MM.1S (cell line): ENCODE results near the gene PPM1M.

ENCODE experiments used
- DNase-seq: peaks from one replicate; pipeline ENCODE4 v3.0.0-alpha.2; 2015
- H2AFZ ChIP-seq: fragments of 300-600 bp; sonication (generic); 2 replicates; pipeline ENCODE4 v1.6.0; 2016; ENCODE audit warnings: antibody characterized with exemption, low read length
- H3F3A ChIP-seq: fragments of 300-600 bp; sonication (generic); 2 replicates; pipeline ENCODE4 v1.6.1; 2016; ENCODE audit warnings: mild to moderate bottlenecking, antibody characterized with exemption, low read length, moderate library complexity, mixed read lengths; ENCODE audit not compliant: insufficient read depth
- H3K27ac ChIP-seq: fragments of 300-600 bp; sonication (generic); 2 replicates; pipeline ENCODE4 v1.5.1; 2016; ENCODE audit warnings: mild to moderate bottlenecking, low read length
- H3K27me3 ChIP-seq: fragments of 300-600 bp; sonication (generic); replicated peaks from 2 replicates; pipeline ENCODE4 v1.6.0; 2016; ENCODE audit warnings: low read length; ENCODE audit not compliant: insufficient read depth
- H3K36me3 ChIP-seq: fragments of 300-600 bp; sonication (generic); replicated peaks from 2 replicates; pipeline ENCODE4 v1.6.1; 2016; ENCODE audit warnings: mild to moderate bottlenecking, low read length, mixed read lengths; ENCODE audit not compliant: insufficient read depth
- H3K4me1 ChIP-seq: fragments of 300-600 bp; sonication (generic); 2 replicates; pipeline ENCODE4 v1.6.1; 2016; ENCODE audit warnings: low read length, mixed read lengths
- H3K4me2 ChIP-seq: fragments of 300-600 bp; sonication (generic); 2 replicates; pipeline ENCODE4 v1.6.0; 2016; ENCODE audit warnings: low read depth, low read length
- H3K4me3 ChIP-seq: fragments of 300-600 bp; sonication (generic); 2 replicates; pipeline ENCODE4 v1.5.1; 2016; ENCODE audit warnings: low read length, mixed read lengths
- H3K79me2 ChIP-seq: fragments of 300-600 bp; sonication (generic); 2 replicates; pipeline ENCODE4 v1.6.1; 2016; ENCODE audit warnings: mixed run types, low read length, mixed read lengths
- H3K9ac ChIP-seq: fragments of 300-600 bp; sonication (generic); 2 replicates; pipeline ENCODE4 v1.6.1; 2016; ENCODE audit warnings: low read length, mixed read lengths
- H3K9me2 ChIP-seq: fragments of 300-600 bp; sonication (generic); replicated peaks from 2 replicates; pipeline ENCODE4 v1.6.1; 2016; ENCODE audit warnings: mild to moderate bottlenecking, low read length, mixed read lengths; ENCODE audit not compliant: insufficient read depth
- H3K9me3 ChIP-seq: fragments of 300-600 bp; sonication (generic); replicated peaks from 2 replicates; pipeline ENCODE4 v1.6.1; 2016; ENCODE audit warnings: mild to moderate bottlenecking, low read length, mixed read lengths; ENCODE audit not compliant: insufficient read depth
- H4K20me1 ChIP-seq: fragments of 300-600 bp; sonication (generic); 2 replicates; pipeline ENCODE4 v1.6.1; 2016; ENCODE audit warnings: mild to moderate bottlenecking, low read length, moderate library complexity, mixed read lengths; ENCODE audit not compliant: insufficient read depth
- EZH2 ChIP-seq: fragments of 300-600 bp; sonication (generic); optimal IDR thresholded peaks from 2 replicates; pipeline ENCODE3; 2017; ENCODE audit warnings: low read depth, mild to moderate bottlenecking, antibody characterized with exemption, low read length, mixed read lengths
- EZH2phosphoT487 ChIP-seq: fragments of 300-600 bp; sonication (generic); IDR thresholded peaks from 2 replicates; pipeline ENCODE4 v1.6.1; 2018; ENCODE audit warnings: antibody characterized with exemption, low read length
- TF ChIP-seq, protein P1 (sequence below): fragments of 300-600 bp; sonication (generic); IDR thresholded peaks from 2 replicates; pipeline ENCODE4 v1.5.1; 2016; ENCODE audit warnings: antibody characterized with exemption, low read length, mixed read lengths

Gene PPM1M

DNA sequence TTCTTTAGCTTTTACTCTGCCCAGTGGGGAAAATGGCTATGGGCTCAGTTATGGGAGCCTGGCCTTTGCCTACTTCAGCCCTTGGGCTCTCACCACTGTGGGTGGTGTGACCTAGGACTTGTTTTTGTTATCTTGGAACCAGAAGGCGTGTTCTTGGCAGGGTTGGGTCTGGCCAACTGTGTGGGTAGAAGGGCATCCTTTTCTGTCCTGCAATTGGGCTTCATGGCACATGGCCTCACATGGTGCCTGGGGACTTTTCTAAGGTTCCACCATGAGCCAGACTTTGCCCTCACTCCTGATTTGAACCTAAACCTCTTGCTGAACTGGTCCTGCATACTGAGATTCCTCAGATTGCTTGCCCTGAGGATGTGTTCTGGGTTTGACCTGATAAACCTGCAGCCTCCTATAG is 43.8 kb downstream of the PPM1M start:
- no peak overlapping the region for H2AFZ ChIP-seq
- H3K4me2 ChIP-seq = no peak overlapping the region
- no peaks in the 10 kb centered on the region for H3K36me3 ChIP-seq
- H3K27me3 ChIP-seq = no peaks in the 10 kb centered on the region
- no peak overlapping the region for H3K27ac ChIP-seq
- no peak overlapping the region for H3K9ac ChIP-seq
- H3K9me2 ChIP-seq = no peaks in the 10 kb centered on the region
- H3K4me1 ChIP-seq = peaks cover 10% of the 10 kb centered on the region; the same call in 1 of the 2 replicates
- H3F3A ChIP-seq = peaks cover 14% of the 10 kb centered on the region; the same call in 1 of the 2 replicates
- H3K4me3 ChIP-seq = no peak overlapping the region
- H3K9me3 ChIP-seq = no peaks in the 10 kb centered on the region
- H3K79me2 ChIP-seq = peaks cover 20% of the 10 kb centered on the region
- no peak for DNase-seq
- TF ChIP-seq, protein P1, sequence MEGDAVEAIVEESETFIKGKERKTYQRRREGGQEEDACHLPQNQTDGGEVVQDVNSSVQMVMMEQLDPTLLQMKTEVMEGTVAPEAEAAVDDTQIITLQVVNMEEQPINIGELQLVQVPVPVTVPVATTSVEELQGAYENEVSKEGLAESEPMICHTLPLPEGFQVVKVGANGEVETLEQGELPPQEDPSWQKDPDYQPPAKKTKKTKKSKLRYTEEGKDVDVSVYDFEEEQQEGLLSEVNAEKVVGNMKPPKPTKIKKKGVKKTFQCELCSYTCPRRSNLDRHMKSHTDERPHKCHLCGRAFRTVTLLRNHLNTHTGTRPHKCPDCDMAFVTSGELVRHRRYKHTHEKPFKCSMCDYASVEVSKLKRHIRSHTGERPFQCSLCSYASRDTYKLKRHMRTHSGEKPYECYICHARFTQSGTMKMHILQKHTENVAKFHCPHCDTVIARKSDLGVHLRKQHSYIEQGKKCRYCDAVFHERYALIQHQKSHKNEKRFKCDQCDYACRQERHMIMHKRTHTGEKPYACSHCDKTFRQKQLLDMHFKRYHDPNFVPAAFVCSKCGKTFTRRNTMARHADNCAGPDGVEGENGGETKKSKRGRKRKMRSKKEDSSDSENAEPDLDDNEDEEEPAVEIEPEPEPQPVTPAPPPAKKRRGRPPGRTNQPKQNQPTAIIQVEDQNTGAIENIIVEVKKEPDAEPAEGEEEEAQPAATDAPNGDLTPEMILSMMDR = no peak
- no peak for TF ChIP-seq EZH2
- TF ChIP-seq EZH2phosphoT487 = no peak
- no peaks in the 10 kb centered on the region for H4K20me1 ChIP-seq

DNA sequence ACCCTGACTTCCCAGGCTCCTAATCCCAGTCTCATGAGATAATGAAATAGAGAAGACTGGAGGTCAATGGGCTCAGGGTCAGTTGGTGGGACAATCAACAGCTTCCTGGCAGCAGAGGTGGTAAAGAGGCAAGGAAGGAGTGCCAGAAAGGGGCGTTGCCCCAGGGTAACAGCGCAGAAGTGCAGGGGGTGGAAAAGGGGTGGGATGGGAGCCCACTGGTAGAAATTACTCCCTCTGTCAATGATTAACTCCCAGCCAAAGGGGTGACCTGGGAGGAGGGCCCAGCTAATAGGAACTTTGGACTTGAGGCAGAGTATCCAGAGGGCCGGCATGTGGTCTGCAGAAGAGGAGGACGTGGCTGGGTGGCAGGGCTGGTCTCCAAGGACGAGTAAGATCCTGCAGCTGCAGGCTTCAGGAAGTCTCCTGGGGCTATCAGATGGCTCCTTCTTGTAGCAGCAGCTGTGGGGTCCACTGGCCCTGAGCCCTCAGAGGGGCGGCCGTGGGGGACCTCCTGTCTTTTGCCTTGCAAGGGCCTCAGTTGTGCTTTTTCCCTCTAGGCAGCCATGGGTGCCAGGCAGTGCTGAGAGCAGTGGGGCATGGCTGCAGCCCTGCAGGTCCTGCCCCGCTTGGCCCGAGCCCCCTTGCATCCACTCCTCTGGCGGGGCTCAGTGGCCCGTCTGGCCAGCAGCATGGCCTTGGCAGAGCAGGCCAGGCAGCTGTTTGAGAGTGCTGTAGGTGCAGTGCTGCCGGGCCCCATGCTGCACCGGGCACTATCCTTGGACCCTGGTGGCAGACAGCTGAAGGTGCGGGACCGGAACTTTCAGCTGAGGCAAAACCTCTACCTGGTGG is 44.4 kb downstream of the PPM1M start:
- no peak for DNase-seq
- TF ChIP-seq, protein P1 = no peak
- TF ChIP-seq EZH2 (no peak), EZH2phosphoT487 (no peak)
- Histone ChIP-seq H3K4me2 (no peak overlapping the region), H3K9me3 (no peaks in the 10 kb centered on the region), H3K27ac (no peak overlapping the region), H3K9me2 (no peaks in the 10 kb centered on the region), H3F3A (peaks cover 14% of the 10 kb centered on the region; the same call in 1 of the 2 replicates), H3K4me3 (no peak overlapping the region), H2AFZ (no peak overlapping the region), H3K79me2 (peaks cover 20% of the 10 kb centered on the region), H3K4me1 (peaks cover 10% of the 10 kb centered on the region; the same call in 1 of the 2 replicates), H3K27me3 (no peaks in the 10 kb centered on the region), H3K9ac (no peak overlapping the region), H3K36me3 (no peaks in the 10 kb centered on the region), H4K20me1 (no peaks in the 10 kb centered on the region)

DNA sequence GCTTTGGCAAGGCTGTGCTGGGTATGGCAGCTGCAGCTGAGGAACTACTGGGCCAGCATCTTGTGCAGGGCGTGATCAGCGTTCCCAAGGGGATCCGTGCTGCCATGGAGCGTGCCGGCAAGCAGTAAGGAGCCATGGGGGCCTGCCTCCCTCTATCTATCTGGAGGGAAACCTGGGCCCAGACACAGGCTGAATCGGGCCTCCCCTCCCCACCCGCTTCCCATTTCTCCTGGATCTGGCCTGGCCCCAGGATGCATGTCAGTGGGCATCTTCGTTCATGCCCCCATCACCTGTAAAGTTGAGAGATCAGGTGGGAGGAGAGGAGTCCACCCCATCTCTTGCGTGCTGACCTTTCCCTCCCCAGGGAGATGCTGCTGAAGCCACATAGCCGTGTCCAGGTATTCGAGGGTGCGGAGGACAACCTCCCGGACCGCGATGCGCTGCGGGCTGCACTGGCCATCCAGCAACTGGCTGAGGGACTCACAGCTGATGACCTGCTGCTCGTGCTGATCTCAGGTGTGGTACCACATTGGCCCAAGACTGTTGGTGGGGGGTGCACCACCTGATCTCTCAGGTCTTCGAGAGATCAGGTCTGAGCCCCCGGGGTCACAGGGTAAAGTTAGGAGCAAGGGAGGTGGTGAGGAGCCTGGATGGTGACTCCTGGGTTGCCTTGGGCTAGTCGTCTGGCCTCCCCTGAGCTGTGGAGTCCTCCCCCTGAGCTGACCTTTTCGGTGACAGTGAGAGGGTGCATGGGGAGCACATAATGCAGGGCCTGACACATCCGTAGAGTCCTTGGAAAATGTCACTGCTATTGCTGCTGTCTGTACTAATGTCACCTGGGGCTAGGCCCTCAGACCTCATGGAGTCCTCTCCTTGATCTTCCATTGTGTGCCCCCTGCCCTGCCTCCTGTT is 45.3 kb downstream of the PPM1M start:
- Histone ChIP-seq H3K9ac (no peak overlapping the region), H3K27me3 (no peaks in the 10 kb centered on the region), H3K36me3 (no peaks in the 10 kb centered on the region), H3F3A (peaks cover 14% of the 10 kb centered on the region; the same call in 1 of the 2 replicates), H3K4me1 (peaks cover 10% of the 10 kb centered on the region; the same call in 1 of the 2 replicates), H3K9me2 (no peaks in the 10 kb centered on the region), H3K9me3 (no peaks in the 10 kb centered on the region), H3K4me3 (no peak overlapping the region), H2AFZ (no peak overlapping the region), H3K79me2 (peaks cover 20% of the 10 kb centered on the region), H3K27ac (no peak overlapping the region), H3K4me2 (no peak overlapping the region), H4K20me1 (no peaks in the 10 kb centered on the region; the same call in 1 of the 2 replicates)
- DNase-seq = no peak
- TF ChIP-seq EZH2phosphoT487 = no peak
- no peak for TF ChIP-seq EZH2
- TF ChIP-seq, protein P1 = no peak
